HG02759 (cell line): Measurements from ENCODE around the gene ZNF135.

Experiments
- ATAC-seq: cut with Tn5 transposase; IDR thresholded peaks from one replicate; pipeline ENCODE4 v1.9.1; 2021; ENCODE audit warnings: mild to moderate bottlenecking, moderate library complexity; ENCODE audit not compliant: unreplicated experiment

The ZNF135 gene

DNA sequence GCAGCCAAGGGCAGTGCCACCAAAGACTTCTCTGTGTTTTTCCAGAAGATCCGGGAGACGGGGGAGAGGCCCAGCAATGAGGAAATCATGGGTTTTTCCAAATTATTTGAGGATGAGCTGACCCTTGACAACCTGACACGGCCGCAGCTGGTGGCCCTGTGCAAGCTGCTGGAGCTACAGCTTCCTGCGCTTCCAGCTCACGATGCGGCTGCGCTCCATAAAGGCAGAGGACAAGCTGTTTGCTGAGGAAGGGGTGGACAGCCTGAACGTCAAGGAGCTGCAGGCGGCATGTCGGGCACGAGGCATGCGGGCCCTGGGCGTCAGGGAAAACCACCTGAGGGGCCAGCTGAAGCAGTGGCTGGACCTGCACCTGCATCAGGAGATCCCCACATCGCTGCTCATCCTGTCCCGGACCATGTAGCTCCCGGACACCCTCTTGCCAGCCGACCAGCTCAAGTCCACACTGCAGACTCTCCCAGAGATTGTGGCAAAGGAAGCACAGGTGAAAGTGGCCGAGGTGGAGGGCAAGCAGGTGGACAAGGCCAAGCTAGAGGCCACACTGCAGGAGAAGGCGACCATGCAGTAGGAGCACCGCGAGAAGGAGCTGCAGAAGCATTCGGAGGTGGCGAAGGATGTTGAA lies 13.6 kb upstream of the ZNF135 start:
- ATAC-seq: no peak

DNA sequence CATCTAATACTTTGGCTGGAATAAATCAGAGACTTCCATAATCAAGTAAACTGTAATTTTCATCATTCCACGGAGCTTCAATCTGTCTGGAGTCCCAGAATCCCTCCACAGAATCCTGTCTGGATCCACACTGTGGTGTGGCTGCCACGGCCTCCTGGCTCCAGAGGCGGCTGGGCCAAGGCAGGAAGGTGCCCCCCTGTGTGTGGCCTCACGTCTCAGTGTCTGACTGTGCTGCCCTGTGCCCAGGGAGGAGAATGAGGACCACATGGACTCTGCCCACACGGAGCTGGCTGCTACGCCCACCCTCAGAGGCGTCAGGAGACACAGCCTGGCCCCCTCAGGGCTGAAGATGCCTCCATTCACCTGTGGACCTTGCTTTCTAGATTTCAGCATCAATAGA lies 12.2 kb upstream of the ZNF135 start:
- no peak for ATAC-seq

DNA sequence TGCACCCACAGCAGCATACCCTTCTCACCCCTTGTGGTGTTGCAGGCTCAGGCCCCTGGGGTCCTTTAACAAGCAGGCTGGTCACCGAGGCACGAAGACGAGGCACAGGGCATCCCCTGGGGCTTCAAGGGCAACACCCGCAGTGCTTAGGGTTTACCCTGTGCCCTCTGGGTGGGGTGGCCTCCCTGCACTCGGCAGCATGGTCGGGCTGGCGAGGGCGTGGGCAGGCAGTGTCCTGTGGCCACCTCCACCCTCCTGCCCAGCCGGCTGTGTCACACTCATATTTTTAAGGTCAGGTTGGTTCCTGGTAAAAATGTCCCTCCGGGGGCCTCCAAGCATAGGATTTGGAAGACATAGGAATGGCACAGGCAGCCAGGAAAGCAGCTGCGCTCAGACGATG lies 11.4 kb upstream of the ZNF135 start:
- ATAC-seq: no peak

DNA sequence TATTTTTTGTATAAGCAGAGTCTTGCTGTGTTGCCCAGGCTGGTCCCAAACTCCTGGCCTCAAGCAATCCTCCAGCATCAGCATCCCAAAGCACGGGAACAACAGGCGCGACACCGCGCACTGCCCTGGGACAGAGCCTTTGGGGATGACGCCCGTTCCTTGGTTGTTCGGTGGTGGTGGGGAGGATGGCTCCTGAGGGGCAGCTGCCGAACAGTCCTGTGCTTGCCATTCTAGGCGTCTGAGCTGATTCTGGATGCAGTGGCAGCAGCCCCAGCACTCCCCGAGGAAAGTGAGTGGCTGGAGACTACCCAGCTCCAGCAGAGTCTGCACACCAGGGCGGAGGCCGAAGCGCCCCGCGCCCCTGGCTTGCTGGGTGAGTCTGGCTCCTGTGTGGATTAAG lies 6.8 kb upstream of the ZNF135 start:
- ATAC-seq: no peak

DNA sequence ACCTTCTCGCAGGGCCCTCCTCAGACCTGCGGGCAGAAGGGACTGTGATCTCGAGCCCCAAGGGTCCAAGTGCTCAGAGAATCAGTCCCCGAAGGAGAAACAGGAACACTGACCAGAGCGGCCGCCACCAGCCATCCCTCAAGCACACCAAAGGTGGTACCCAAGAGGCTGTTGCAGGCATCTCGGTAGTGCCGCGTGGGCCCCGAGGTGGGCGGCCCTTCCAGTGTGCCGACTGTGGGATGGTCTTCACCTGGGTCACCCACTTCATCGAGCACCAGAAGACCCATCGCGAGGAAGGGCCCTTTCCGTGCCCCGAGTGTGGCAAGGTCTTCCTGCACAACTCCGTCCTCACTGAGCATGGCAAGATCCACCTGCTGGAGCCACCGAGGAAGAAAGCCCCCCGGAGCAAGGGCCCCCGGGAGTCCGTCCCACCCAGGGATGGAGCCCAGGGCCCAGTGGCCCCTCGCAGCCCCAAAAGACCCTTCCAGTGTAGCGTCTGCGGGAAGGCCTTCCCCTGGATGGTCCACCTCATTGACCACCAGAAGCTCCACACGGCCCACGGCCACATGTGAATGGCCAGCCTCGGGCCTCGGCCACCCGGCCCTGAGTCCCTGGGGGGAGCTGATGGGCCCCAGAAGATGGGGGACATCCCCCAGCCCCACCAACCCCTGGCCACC lies 5.5 kb upstream of the ZNF135 start:
- no peak for ATAC-seq

DNA sequence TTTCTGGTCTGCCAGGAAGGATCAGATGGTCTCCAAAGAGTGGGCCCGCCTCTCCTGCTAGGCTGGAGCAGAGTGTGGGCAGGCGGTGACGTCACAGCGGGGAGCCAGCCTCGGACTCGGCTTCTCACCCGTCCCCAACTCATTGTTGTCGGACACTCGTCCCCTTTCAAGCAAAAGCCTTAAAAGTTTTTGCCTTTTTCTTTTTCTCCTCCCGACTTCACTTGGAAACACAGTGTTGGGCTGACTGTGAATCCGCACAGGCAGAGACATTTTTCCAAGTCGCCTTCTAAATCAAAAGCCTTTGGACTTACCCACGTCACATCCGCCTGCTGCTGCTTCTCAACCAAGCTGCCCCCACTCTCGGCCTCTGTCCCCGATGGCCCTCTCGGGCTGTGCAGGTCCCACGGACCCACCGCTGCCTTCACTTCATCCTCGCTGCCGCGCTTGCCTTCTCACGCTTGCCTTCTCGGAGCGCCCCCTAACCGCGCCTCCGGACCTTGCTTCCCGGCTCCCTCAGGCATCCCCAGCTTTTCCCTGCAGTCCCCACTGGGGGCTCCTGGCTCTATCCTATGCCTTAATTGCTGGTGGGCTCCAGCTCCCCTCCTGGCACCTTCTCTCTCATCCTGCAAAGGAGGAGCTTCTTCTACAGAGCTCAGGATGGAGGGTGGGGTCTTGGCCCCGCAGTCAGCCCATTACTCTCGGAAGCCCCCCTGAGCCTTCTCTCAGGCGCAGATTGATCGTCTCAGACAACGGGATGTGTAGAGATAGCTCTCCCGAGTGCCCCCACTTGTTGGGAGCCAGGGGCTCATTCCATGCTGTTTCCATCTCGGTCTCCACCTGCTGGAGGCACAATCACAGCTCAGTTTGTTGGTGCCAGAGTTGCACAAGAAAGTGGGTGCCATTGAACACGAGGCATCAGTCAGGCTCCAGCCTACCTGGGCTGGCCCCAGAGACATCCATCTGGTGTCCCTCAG lies 3.9 kb upstream of the ZNF135 start:
- ATAC-seq: no peak

DNA sequence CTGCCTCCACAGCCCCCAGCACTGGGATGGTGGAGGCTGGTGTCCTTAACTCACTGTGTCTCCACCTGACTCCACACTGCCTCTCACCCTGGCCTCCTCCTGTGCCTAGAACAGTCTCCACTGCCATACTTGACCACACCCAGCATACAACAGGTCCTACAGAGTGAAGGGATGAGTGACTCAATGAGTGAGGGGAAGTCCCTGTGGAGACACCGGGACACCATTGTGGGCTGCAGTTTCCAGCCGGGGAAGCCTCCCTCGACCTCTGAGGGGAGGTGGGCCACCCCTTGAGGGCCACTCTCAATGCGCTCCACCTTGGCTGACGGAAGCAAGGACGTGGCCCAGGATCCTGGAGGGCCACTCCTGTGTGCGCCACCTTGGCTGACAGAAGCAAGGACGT lies 2.8 kb upstream of the ZNF135 start:
- no peak for ATAC-seq

DNA sequence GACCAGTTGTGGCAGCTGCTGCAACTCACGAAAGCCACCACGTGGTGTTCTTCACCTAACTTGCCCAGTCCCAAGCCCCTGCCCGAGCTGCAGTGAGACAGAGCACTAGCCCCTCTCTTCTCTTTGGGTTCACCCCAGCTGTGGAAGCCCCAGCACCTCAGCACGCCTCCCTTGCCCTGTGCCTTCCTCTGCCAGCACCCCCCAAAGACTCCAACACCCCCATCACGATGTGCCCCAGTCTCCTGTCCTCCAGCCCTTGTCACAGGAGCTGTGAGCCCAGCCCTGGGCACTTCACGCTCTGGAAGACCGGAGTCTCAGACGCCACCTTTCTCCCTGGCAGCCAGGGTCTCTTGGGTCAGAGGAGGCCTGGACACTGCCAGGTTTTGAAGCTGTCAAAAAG lies 2.2 kb upstream of the ZNF135 start:
- ATAC-seq: no peak

DNA sequence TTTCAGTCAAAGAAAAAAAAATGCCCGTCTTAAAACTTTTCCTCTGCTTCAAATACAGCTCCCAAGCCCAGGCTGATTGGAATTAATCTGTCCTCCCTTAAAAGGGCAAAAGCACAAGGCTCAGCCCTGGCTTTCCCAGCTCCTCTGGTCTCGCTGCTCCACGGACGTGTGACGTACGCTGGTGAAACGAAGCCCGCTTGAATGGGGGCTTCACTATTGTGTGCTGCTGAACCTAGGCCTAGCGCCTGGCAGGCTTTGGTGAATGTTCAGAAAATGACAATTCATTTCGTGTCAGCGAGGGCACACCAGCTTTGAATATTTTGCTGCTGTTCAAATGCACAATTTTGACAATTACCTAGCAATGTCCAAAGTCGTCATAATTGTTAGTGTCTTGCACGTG lies 615 bp upstream of the ZNF135 start:
- ATAC-seq: no peak

DNA sequence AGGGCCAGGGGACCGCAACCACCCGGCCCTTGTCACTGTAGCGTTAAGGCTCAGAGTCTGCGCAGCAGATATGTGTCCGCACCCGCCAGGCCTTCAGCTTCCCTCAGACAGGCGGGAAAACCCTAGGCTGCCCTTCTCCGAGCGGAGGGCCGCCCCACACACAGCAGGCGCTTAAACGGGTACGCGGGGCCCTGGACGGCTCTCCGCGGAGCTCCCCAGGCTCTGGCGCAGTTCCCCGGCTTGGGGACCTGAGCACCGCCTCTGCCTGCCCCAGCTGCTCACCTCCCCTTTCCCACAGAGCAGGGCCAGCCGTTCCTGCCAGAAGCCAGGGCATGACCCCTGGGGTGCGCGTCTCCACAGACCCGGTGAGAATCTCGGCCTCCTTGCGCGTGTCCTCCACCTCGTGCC lies 593 bp downstream of the ZNF135 start:
- no peak for ATAC-seq

DNA sequence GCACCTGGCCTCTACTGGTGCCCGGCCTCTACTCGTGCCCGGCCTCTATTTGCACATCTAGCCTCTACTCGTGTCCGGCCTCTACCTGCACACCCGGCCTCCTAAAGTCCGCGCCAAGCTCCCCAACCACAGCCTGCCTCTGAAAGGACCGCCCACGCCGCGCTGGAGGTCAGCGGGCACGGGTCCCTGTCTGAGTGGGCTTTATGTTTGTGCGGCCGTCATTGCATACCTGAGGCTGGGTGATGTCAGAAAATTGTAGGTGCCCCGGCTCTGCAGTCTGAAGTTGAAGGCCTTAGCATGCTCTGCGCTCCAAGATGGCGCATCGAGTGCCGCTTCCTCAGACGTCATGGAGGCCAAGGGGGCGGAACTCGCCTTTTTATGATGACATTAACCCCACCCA lies 1.1 kb downstream of the ZNF135 start:
- ATAC-seq: no peak

DNA sequence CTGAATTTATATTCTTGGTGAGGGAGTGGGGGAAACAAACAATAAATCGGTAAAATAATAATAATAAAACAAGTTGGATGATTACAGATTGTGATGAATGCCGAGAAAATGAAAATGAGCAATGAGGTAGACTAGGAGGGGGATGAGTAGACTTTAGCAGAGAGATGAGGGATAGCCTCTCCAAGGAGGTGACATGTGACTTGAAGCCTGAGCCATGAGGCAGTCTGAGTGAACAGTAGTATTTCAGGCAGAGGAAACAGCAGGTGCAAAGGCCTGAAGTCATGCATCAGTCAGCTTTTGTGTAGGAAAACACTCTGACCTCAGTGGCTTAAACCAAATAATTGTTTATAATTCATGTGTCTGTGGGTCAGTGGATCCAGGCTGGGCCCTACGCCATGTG lies 4.6 kb downstream of the ZNF135 start:
- no peak for ATAC-seq

DNA sequence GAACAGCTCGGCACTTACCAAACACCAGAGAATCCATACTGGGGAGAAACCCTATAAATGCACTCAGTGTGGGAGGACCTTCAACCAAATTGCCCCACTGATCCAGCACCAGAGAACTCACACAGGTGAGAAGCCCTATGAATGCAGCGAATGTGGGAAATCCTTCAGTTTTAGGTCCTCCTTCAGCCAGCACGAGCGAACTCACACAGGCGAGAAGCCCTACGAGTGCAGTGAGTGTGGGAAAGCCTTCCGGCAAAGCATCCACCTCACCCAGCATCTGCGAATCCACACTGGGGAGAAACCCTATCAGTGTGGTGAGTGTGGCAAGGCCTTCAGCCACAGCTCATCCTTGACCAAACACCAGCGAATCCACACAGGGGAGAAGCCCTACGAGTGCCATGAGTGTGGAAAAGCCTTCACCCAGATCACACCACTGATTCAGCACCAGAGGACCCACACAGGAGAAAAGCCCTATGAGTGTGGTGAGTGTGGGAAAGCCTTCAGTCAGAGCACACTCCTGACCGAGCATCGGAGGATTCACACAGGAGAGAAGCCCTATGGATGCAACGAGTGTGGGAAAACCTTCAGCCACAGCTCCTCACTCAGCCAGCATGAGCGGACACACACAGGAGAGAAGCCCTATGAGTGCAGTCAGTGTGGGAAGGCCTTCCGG lies 8.3 kb downstream of the ZNF135 start:
- ATAC-seq: no peak

DNA sequence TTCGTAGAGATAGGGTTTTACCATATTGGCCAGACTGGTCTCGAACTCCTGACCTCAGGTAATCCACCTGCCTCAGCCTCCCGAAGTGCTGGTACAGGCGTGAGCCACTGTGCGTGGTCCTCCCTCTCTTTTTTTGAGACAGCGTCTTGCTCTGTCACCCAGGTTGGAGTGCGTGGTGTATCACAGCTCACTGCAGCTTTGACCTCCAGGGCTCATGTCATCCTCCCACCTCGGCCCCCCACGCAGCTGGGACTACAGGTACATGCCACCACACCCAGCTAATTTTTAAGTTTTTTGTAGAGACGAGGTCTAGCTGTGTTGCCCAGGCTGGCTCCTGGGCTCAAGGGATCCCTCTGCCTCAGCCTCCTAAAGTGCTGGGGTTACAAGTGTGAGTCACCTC lies 20.7 kb downstream of the ZNF135 start:
- no peak for ATAC-seq

DNA sequence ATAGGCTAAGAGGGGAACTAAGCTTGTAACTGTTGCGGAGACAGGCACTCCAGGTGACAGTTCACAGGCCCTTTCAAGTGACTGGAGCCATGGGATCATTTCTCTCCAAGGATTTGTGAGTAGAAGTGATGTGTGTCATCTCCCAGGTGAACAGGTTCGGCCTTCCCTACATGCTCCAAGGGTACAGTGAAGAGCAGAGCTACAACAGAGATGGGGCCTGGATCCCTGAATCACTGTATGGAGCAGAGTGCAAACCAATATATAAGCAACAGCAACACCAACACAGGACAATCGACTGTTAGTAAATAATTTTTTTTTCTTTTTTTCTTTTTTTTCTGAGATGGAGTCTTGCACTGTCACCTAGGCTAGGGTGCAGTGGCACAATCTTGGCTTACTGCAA lies 23.9 kb downstream of the ZNF135 start:
- ATAC-seq: no peak

DNA sequence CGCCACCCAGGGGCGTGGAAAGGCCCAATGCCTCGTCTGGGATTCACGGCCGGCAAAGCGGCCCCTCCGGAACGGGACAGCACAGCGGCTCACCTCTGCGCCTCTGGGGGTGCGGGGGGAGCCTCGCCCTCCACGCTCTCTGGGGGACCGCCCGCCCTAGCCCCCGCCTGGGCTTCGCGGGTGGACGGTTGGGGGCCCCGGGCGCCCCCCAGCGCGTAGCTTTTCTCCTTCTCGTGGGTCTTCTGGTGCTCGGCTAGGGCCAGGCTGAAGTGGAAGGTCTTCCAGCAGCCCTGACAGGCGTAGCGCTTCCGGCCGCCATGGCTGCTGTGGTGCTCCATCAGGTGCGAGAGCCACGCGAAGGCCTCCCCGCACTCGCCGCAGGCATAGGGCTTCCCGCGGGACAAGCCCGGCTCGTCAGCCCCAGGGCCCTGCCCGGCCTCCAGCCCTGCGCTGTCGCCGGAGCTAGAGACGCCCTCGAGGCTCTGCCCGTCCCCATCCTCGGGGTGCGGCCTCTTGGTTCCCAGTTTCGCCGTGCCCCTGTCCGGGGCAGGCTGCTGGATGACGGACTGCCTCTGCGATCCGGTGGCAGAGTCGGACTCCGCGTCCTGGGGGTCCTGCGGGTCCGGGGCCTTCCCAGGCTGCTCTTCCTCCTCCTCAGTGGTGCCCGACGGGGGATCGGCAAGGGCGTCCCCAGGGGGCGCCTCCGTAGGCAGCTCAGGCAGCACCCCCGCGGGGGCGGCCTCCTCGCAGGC lies 25.7 kb downstream of the ZNF135 start:
- no peak for ATAC-seq

DNA sequence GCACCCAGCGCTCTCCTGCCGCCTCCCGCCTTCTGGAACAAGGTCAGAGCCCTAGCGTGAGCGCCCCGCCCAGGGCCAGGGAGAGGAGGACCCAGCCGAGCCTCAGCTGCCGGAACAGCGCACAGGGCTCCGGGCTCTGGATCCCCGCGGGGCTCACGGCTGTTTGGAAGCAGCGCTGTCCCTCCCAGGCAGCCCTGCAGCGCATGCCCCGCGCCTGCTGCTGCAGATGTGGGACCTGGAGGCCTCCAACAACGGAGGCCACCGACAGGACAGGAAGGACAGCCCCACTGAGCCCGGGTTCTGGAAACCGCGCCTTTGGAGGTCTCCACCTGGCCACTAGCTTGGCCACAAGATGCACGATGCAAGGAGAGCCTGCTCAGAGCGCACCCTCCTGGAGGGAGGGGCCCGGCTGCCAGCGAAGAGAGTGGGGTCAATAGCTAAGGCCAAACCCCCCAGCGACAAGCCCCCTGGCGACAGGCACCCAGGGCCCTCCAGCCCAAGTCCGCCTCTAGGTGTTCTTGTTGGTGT lies 26.3 kb downstream of the ZNF135 start:
- ATAC-seq: no peak

DNA sequence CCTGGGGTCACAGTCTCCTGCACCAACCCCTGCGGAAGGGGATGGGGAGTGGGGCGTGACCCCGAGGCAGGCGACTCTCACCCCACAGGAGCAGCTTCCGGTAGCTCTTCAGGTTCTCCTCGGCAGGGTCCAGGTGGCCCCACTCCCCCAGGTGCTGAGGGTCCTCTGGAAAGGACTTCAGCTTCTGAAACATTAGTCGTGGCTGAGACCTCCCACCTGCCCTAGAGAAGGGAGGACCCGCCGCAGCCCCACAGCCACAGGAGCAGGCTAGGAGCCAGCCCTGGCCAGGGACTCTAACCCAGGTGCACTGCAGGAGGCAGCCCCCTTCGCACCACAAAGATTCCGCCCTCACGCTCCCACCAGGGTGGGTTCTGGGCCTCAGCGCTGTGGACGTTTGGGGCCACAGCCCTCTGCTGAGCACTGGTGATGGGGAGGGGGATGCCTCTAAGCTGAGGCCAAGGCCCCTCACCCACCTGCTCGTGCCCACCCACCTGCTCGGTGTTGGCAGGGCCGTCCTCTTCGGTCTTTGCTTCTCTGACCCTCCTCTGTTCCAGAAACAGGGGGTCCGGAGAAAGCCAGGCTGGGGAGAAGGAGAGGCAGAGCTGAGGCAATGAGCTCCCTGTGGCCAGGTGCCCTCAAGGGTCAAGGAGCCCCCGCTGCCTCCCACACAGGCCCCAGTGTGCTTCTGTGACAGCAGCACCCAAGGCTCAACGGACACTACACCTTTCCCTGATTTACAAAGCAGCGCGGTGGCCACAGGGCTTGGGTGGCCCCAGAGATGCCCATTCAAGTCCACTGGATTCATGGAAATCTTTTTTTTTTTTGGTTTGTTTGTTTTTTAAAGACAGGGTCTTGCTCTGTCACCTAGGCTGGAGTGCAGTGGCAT lies 28.0 kb downstream of the ZNF135 start:
- ATAC-seq: no peak

DNA sequence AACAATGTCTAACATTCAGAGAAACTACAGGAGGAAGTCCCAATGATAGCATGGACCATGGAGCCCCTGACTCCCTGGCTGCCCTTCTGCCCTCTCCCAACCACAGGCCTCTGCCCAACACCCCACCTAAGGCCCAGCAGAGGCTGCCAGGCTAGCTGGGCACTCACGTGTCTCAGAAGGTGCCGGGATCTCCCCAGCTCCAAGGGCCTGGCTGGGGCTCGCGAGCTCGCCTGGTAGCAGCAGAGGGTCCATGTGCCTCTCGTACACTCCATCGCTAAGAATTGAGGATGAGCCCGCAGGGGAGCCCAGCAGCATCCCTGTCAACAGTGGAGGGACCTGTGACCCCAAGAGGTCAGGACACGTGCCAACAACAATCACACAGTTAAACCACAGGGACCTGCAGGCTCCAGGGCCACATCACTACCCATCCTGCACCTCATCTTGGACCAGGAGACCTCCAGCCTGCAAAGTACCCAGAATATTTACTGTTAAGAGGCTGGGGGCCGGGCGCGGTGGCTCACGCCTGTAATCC lies 29.5 kb downstream of the ZNF135 start:
- ATAC-seq: no peak
